ENCODE measurements around the gene RSRP1.

GRCh38 chr1:25217598-25218232 lies 29.5 kb downstream of the RSRP1 start:
- TF ChIP-seq CTCF (conservative IDR thresholded peaks at IDR 0.05; ENCODE audit: low read depth, low read length) (no peak), USF2 (IDR thresholded peaks at IDR 0.05; ENCODE audit: low read depth, low read length) (no peak), POLR2A (IDR thresholded peaks at IDR 0.05; ENCODE audit: low read depth, low read length) (no peak), NFE2L2 (IDR thresholded peaks at IDR 0.05; ENCODE audit: low read depth, low read length) (no peak), BHLHE40 (IDR thresholded peaks at IDR 0.05; ENCODE audit: low read depth, low read length) (no peak), CEBPB (IDR thresholded peaks at IDR 0.05; ENCODE audit: low read depth, low read length) (no peak), MAFK (IDR thresholded peaks at IDR 0.05; ENCODE audit: low read depth, low read length) (no peak), ELK1 (IDR thresholded peaks at IDR 0.05; ENCODE audit: borderline replicate concordance, low read depth, low read length) (no peak)
